ENCODE data around the gene CENPH. TPM values are rescaled to one million over a fixed set of nuclear protein-coding genes. Genes with fewer than 3 reads are reported as not detected.
A peak's percentile ranks its signal among the peaks of the same experiment; 100 is the strongest.

The CENPH gene
- total RNA-seq, 4 donors from 2014 or later, result 1.3 to 12.4 (median 5.3) TPM; not detected in 1

DNA sequence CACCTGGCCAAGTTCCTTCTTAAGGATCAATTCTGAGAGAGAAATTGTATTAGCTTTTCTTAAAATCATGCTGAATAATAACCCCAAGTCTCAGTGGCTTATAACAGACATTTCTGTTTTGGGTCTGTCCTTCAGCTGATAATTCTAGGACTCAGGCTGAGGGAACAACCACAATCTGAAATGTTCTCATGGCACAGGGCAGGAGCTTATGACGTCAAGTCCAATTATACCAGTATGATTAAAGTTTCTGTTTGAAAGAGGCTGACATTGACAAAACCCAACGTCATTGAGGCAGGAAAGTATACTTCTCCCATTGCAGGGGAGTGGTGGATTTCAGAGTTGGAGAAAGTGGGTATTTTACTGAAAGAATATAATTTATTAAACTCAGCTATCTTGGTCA is 21.8 kb downstream of the CENPH start:
- no peak for DNase-seq
- Histone ChIP-seq H3K36me3 (peaks cover 0 to 2% of the 10 kb centered on the region in 2 donors), H3K27me3 (no peaks in the 10 kb centered on the region), H3K27ac (no peak overlapping the region), H3K4me1 (no peaks in the 10 kb centered on the region), H3K4me3 (no peak overlapping the region), H3K9me3 (no peaks in the 10 kb centered on the region)
- intact Hi-C loops (cut with DNase I; ENCODE audit: low total_unique reads), result no loop called here
- TF ChIP-seq POLR2A (IDR thresholded peaks at IDR 0.05), result no peak
- TF ChIP-seq, protein P1, sequence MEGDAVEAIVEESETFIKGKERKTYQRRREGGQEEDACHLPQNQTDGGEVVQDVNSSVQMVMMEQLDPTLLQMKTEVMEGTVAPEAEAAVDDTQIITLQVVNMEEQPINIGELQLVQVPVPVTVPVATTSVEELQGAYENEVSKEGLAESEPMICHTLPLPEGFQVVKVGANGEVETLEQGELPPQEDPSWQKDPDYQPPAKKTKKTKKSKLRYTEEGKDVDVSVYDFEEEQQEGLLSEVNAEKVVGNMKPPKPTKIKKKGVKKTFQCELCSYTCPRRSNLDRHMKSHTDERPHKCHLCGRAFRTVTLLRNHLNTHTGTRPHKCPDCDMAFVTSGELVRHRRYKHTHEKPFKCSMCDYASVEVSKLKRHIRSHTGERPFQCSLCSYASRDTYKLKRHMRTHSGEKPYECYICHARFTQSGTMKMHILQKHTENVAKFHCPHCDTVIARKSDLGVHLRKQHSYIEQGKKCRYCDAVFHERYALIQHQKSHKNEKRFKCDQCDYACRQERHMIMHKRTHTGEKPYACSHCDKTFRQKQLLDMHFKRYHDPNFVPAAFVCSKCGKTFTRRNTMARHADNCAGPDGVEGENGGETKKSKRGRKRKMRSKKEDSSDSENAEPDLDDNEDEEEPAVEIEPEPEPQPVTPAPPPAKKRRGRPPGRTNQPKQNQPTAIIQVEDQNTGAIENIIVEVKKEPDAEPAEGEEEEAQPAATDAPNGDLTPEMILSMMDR (IDR thresholded peaks at IDR 0.05), result no peak

DNA sequence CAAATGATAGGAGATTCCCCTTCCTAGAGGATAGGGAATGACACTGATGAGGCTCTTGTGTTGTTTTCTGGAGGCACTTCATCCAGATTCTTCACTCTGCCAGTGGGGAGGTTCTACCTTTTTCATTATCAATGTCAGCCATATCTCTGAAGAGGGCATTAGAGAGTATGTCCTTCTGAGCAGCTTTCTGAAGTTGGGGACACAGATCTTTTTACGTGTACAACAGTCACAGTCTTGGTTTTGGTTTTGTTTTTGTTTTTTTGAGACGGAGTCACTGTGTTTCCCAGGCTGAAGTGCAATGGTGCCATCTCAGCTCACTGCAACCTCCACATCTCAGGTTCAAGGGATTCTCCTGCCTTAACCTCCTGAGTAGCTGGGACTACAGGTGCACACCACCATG is 22.6 kb downstream of the CENPH start:
- no peaks in the 10 kb centered on the region for H3K27me3 ChIP-seq
- H3K9me3 ChIP-seq, result no peaks in the 10 kb centered on the region
- no peak overlapping the region for H3K27ac ChIP-seq
- DNase-seq, result no peak
- peaks cover 0 to 2% of the 10 kb centered on the region in 2 donors for H3K36me3 ChIP-seq
- TF ChIP-seq, protein P1 (IDR thresholded peaks at IDR 0.05), result no peak
- no peak for TF ChIP-seq POLR2A (IDR thresholded peaks at IDR 0.05)
- intact Hi-C loops (cut with DNase I; ENCODE audit: low total_unique reads), result no loop called here
- no peaks in the 10 kb centered on the region for H3K4me1 ChIP-seq
- no peak overlapping the region for H3K4me3 ChIP-seq

DNA sequence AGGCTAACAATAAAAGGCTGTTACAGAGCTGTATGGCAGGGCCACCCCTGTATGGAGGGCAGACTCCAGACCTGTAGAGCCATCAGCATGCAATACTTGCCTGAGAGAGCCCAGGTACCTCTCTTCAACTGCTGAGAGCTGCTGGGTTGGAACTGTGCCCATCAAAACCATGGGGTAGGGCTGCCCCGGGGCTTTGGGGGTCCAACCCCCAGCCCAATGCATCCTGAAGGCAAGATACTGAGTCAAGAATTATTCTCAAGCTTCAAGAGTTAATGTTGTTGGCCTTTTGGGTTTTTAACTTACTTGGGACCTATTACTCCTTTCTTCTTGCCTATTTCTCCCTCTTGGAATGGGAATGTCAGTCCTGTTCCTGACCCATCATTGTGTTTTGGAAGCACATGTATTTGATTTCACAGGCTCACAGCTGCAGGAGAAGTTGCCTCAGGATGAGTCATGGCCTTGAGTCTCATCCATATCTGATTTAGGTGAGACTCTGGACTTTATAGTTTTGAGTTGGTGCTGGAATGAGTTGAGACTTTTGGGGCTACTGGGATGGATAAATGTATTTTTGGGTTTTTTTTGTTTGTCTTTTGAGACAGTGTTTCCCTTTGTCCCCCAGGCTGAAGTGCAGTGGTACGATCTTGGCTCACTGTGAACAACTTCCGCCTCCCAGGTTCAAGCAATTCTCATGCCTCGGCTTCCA is 24.3 kb downstream of the CENPH start:
- Histone ChIP-seq H3K27me3 (no peaks in the 10 kb centered on the region), H3K27ac (no peak overlapping the region), H3K9me3 (no peaks in the 10 kb centered on the region), H3K36me3 (no peaks in the 10 kb centered on the region), H3K4me3 (no peak overlapping the region), H3K4me1 (peaks cover 0 to 2% of the 10 kb centered on the region in 2 donors)
- TF ChIP-seq POLR2A (IDR thresholded peaks at IDR 0.05), result no peak
- TF ChIP-seq, protein P1 (IDR thresholded peaks at IDR 0.05), result no peak
- intact Hi-C loops (cut with DNase I; ENCODE audit: low total_unique reads), result no loop called here
- DNase-seq, result no peak

DNA sequence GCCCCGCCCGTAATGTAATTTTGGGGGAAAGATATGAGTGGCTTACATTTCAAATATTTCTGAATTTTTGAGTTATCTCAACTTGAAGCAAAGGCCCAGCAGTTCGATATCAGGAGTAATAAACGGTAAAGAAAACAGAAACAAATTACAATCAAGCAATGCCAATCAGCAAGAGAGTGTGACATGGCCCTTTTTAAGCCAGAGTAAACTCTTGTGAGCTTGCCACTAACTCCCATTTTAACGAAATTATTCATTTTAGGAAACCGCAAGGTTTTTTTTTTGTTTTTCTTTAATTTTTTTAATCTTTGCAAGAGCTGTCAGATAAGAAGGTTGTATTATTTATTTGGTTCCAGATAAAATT is 27.7 kb downstream of the CENPH start:
- Histone ChIP-seq H3K4me1 (peaks cover 0 to 4% of the 10 kb centered on the region in 2 donors), H3K9me3 (no peaks in the 10 kb centered on the region), H3K27me3 (no peaks in the 10 kb centered on the region), H3K27ac (peak overlapping the region; percentile 86 to 88), H3K4me3 (peak overlapping the region; percentile 65 to 100), H3K36me3 (no peaks in the 10 kb centered on the region)
- intact Hi-C loops (cut with DNase I; ENCODE audit: low total_unique reads), result no loop called here
- no peak for TF ChIP-seq POLR2A (IDR thresholded peaks at IDR 0.05)
- TF ChIP-seq, protein P1 (IDR thresholded peaks at IDR 0.05), result no peak
- no peak for DNase-seq

DNA sequence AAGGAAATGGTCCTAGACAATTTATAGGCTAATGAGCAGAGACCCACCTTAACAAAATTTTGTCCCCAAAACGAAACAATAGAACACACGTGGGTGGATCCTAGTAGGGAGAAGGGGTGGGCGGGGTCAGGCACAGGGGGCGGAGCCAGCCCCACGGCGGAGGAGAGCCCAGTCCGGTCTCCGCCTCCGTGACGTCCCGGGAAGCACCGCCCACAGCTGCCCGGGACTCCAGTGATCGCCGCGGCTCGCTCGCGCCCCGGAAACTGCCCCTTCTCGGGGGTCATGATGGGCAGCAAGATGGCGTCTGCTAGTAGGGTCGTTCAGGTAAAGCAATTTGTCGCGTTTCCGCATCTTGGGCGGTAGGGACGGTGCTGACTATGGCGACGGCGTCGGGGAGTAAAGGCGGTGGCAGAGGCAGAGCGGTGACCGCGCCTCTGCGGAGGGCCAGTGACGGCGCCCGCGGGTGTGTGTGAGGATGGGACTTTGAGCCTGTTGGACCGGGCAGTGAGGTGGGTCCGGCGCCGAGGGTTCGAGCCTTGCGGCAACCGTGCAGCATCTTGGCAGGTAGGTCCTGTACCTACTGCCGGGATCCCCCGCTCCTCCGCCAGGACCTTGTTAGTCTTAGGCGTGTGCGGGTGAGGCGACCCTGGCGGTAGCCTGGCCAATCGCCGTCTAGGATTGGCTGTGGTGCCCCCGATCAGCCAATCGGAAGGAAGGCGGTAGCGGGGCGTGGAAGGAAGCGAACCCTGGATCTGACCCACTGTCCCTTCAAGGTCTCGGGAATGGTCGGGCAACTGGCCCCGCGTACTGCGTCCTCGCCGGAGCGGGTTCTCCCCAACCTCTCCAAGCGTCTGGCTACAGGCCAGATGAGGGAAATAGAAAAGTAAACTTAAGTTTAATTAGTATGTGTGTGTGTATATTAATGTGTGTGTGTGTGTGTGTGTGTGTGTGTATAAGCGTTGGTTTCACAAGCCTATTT is 28.5 kb downstream of the CENPH start:
- intact Hi-C loops (cut with DNase I; ENCODE audit: low total_unique reads), result no loop called here
- Histone ChIP-seq H3K36me3 (no peaks in the 10 kb centered on the region), H3K9me3 (no peaks in the 10 kb centered on the region)

More for the DNA sequence above, 28.5 kb downstream of the CENPH start:
- Histone ChIP-seq H3K4me1 (peaks cover 0 to 4% of the 10 kb centered on the region in 2 donors), H3K4me3 (peak overlapping the region; percentile 65 to 100), H3K27ac (peak overlapping the region; percentile 86 to 88), H3K27me3 (no peaks in the 10 kb centered on the region)
- peak; percentile 97 for DNase-seq
- TF ChIP-seq POLR2A (IDR thresholded peaks at IDR 0.05), result peak; percentile 68 to 87
- TF ChIP-seq, protein P1 (IDR thresholded peaks at IDR 0.05), result peak in 2 of 4 experiments; percentile 3 to 52

Measured in uterus (tissue), 4 donors.